ENCODE data around the gene LPIN3.
"Not testable (repeated sequence)": the region's sequence is repeated elsewhere in the genome, so short reads cannot be mapped to it uniquely, and the experiment has no call there.

The LPIN3 gene, protein sequence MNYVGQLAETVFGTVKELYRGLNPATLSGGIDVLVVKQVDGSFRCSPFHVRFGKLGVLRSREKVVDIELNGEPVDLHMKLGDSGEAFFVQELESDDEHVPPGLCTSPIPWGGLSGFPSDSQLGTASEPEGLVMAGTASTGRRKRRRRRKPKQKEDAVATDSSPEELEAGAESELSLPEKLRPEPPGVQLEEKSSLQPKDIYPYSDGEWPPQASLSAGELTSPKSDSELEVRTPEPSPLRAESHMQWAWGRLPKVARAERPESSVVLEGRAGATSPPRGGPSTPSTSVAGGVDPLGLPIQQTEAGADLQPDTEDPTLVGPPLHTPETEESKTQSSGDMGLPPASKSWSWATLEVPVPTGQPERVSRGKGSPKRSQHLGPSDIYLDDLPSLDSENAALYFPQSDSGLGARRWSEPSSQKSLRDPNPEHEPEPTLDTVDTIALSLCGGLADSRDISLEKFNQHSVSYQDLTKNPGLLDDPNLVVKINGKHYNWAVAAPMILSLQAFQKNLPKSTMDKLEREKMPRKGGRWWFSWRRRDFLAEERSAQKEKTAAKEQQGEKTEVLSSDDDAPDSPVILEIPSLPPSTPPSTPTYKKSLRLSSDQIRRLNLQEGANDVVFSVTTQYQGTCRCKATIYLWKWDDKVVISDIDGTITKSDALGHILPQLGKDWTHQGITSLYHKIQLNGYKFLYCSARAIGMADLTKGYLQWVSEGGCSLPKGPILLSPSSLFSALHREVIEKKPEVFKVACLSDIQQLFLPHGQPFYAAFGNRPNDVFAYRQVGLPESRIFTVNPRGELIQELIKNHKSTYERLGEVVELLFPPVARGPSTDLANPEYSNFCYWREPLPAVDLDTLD

GRCh38 chr20:41340327-41341055 lies at the start of gene LPIN3:
LPIN3 (plus strand) TSS chr20:41340821; CDS start chr20:41345804, 4,983 bp downstream.
- DNase-seq: no peak

DNA sequence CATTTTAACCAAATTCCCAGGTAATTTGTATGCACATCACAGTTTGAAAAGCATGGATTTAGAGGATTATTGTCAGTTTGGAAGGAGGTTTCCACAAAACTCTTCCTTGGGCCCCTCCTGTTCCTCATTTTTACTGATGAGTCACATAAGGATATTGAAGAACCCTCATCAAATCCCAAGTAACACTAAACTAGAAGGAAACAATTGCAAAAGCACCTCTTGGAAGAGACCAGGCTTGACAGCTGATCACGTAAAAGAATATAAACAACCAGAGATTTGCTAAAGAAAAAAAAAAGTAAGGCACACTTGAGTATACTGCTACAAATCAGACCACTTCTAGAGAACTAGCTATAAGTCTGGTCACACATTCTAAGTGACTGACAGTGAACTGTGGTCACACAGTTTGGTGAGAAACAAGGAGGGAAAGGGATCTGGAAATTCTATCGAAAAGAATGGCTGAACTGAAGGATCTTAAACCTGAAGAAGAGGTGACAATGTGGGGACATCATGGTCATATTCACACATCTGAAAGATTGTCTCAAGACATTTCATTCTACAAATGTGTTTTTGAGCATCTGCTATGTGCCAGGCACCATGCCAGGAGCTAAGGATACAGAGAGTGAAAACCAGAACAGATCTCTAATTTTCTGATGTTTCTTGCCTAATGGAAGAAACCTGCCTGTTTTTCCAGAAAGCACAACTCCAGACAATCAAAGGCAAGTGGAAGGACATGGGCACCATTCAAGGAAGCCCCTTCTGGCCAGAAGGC lies 47.2 kb upstream of the LPIN3 start:
- DNase-seq: no peak

DNA sequence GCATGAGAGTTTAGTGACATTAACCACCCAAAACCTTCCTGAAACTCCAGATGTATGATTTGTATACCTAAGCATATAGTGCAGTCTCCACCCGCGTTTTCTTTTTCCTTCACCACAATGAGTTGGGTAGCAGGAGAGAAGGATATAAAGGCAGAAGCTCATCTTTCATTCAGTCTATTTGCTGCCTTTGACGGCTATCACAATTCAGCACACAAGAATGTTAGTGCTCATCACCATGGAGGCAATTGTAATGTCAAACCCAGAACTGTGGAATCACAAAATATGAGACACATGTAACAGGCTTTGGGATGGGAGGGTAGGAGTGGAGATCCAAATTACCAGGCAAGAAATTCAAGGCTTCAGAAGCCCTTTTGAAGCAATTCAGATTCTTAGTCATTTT lies 40.7 kb upstream of the LPIN3 start:
- DNase-seq: no peak

DNA sequence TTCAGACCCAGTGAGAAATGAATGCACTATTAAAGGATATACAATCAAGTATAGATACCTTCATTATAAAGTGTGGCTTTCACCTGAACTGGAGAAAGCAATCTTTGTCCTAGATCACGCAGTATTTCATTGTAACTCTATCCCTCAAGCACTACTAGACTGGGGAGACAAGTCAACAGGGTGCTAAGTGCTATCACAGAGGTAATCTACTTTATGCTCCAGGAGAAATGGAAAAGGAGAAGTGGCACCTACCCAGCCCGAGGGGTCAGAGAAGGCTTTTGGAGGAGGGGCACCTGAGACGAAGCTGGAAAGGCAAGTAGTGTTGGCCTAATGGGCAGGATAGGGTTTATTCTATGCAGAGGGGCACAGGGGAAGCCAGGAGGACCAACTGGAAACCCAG lies 40.2 kb upstream of the LPIN3 start:
- no peak for DNase-seq

GRCh38 chr20:41300886-41301285 lies 39.7 kb upstream of the LPIN3 start:
- no peak for DNase-seq

DNA sequence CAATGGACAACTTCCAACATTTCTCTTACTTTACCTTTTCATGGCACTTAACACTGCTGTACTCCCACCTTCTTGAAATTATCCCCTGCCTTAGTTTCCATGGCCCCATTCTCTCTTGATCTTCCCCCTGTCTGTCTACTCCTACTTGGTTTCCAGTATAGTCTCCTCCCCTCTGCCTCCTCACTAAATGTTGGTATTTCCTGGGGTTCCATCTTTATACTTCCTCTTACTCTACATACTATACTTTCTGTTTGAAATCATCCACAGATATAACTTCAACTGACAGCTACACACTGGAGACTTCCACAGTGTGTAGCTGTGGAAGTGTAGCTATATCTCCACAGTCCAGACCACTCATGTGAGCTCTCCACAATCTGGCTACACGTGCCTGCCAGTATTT lies 36.6 kb upstream of the LPIN3 start:
- no peak for DNase-seq

DNA sequence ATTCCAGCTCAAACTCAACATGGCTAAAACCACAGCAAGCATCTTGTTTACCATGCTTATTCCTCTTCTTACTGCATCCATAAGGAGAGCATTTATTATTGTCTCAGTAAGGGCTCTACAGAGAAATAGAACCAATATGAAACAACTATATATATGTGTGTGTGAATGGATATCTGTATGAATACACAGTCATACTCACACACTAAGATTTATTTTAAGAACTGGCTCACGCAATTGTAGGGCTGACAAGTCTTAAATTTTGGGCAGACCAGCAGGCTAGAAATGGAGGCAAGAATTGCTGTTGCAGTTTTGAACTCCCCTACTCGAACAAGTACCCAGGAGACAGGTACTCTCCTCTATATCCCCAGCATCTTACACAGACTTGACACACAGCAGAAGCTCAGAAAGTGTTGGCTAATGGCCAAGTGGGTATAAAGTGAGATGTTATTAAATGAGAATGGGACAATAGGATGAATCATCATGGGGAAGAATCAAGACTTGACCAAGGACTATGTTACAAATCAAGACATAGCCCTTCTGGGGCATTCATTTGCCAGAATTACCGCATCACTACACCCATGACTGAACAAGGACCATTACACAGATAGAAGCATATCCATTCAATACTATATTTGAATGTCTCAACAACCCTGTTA lies 36.1 kb upstream of the LPIN3 start:
- DNase-seq: no peak

DNA sequence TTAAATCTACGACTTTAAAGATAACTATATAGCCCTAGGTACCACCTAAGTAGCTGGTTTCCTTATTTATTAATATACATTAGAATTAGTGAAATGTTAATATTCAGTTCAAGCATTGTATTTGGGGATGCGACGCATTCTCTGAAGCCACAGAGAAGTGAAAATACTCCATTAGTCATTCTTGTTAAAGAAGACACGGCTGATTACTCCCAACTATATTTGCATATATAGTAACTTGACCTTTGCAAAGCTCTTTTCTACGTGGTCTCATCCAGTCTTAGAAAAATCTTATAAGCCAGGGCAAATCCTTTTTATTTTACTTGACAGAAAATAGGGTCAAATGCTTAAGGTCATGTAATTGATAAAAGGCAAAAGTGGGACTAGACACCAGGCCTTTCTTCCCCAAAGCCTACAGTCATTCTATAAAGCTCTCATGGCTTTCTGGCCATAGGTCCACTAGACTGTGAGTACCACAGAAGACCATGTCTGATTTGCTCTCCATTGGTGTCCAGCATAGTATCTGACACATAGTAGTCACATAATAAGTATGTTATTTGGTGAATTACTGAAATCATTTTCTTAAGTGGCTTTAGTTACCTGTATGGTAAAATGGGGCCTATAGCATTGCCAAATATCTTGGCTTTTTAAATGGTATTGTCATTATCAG lies 34.4 kb upstream of the LPIN3 start:
- DNase-seq: no peak

- DNase-seq: no peak
Measured at GRCh38 chr20:41307021-41307420, 33.6 kb upstream of the LPIN3 start.

- no peak for DNase-seq
Measured at GRCh38 chr20:41308290-41308711, 32.3 kb upstream of the LPIN3 start.

- DNase-seq: no peak
Measured at GRCh38 chr20:41308726-41309413, 31.8 kb upstream of the LPIN3 start.

DNA sequence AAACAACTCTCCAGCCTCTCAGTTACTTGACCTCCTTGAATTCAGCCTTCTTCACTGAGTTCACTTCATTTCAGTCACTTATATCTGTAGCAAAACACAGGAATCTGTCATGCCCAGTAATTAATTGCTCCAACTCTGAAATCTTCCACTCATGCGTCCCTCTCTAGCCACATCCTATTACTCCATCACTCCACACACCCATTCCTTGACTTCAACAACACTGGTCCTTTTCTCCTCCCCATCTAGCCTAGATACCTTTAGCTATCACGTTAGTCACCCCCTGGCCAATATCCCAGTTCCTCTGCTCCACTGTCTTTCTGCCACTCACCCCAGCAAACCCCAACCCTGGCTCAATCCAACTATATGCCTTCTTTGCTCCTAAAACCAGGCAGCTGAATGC lies 30.8 kb upstream of the LPIN3 start:
- no peak for DNase-seq

DNA sequence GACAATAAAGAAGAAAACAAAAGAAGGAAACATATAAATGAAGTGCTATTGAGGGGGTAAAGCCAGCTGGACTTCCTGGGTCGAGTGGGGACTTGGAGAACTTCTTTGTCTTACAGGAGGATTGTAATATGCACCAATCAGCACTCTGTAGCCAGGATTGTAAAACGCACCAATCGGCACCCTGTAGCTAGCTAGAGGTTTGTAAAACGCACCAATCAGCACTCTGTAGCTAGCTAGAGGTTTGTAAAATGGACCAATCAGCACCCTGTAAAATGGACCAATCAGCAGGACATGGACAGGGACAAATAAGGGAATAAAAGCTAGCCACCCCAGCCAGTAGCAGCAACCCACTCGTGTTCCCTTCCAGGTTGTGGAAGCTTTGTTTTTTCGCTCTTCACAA lies 28.6 kb upstream of the LPIN3 start:
- not testable (repeated sequence) for DNase-seq

- DNase-seq: no peak
Measured at GRCh38 chr20:41314386-41314785, 26.2 kb upstream of the LPIN3 start.

DNA sequence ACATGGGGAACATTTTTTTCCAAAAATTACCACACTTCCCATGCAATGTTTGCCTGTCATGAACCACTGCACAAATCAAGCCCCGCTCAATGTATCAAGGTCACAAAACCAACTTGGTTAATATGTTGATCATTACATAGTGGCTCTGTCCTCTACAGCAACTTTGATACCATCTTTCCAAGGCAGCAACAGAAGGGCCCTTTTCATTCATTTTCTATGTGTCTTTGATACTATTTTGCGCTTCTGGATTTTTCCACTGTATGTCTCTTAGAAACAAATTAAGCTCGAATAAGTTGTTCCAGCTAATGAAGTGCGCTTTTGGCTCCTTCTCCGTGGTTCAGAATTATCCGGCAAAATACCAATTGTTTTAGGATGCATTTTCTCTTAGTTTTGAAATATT lies 24.6 kb upstream of the LPIN3 start:
- no peak for DNase-seq

DNA sequence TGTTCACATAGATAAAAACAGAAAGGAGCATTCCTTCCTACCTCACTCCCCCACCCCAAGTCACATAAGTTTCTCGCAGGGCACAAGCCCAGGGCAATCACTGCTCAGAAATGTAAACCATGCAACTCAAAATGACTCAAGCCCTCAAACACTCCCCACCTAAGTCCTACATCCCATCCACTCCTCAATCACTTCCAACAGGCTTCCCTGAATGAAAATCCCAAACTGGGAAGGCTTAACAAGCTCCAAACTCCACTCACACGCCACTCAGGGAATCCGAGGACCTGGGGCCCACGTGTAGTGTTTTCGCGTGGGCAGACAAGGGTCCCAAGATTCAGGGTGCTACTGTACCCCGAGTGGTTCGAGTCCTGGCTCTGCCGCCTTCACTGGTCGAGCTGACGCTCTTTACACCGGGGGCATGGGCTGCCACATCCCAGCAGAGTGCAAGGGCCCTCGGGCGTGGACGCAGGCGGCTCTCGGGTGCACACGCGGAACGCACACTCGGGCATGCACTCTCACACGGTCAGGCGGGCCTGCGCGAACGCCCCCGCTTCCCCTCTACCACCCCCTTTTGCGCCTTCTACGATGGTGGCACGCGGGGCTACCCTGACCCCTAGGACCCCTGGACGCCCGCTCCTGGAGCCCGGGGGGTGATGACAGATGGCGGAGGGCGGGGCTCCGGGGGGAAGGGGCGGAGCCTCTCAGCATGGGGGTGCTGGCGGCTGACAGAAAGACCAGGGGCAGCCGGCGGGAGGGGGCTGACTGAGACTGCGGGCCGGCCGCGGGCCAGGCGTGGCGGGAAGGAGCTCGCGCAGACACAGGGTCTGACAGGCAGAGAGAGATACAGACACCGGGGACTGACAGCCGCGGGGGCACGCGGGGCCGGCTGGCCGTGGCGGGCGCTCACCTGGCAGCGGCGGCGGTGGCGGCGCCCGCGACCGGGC lies 23.7 kb upstream of the LPIN3 start:
- DNase-seq: no peak

DNA sequence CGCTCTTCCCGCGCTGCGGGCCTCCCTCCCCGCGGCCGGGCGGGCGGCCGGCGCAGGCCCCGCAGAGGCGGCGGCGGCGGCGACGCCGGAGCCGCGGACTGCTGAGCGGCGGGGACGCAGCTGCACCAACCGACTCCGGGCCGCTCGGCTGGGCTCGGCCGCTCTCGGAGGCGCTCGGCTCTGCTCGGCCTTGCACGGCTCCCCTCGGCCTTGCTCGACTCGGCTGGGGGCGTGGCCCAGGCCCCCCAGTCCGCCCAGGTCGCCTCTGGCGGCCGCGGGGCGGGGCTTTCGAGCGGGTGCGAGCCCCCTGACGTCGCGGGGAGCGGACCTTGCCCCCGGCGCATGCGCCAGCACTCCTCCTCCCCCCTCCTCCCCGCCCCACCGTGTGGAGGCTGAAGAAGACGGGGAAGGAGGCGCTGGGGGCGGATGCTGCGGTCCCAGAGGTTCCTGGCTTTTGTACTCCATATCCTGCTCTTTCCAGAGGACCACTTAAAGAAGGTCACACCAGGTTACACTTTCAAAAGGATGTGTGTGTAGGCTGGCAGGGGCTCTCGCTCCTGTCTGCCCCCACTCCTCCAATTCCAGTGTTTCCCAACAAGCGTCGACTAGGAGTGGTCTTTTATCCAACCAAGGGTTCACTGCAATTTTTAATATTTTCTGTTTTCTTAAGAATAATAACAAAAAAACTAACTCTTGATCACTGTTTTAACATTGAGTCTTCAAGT lies 22.9 kb upstream of the LPIN3 start, which contains the start of gene ZHX3:
TSS of gene ZHX3 (minus strand) at position 186 of the 725 bp plus-strand sequence. CDS start 112,815 bp downstream, outside the sequence.
- DNase-seq: peak; percentile 66 to 84

- DNase-seq: no peak
Measured at GRCh38 chr20:41318271-41318649, 22.4 kb upstream of the LPIN3 start.

- DNase-seq: no peak
Measured at GRCh38 chr20:41320441-41320840, 20.2 kb upstream of the LPIN3 start.
